Measurements from ENCODE around the gene TAF1B. TPM values are rescaled to one million over a fixed set of nuclear protein-coding genes. Genes with fewer than 3 reads are reported as not detected.

The TAF1B gene
- total RNA-seq, 1 donor, result 41.3 TPM

GRCh38 chr2:9950521-9951271 lies 107.4 kb downstream of the TAF1B start:
- Histone ChIP-seq H3K79me2 (ENCODE audit: insufficient read depth, low read length) (no peaks in the 10 kb centered on the region), H4K20me1 (ENCODE audit: insufficient read depth, low read length) (no peaks in the 10 kb centered on the region), H3K36me3 (ENCODE audit: insufficient read depth, low read length) (no peaks in the 10 kb centered on the region), H3K4me1 (ENCODE audit: insufficient read depth, low read length) (peaks cover 6% of the 10 kb centered on the region), H3K4me3 (ENCODE audit: insufficient read depth, low read length) (peak overlapping the region; percentile 77), H3K9me3 (ENCODE audit: low read depth, low read length) (no peaks in the 10 kb centered on the region), H3K27me3 (ENCODE audit: insufficient read depth, low read length) (peaks cover 5% of the 10 kb centered on the region), H2AFZ (ENCODE audit: low read length) (peak overlapping the region; percentile 84), H3K27ac (ENCODE audit: low read depth, low read length) (no peak overlapping the region), H3K4me2 (ENCODE audit: insufficient read depth, low read length) (peak overlapping the region; percentile 69)
- no peak for DNase-seq (ENCODE audit: insufficient read length, low spot score, missing footprints)
- no peak for TF ChIP-seq CTCF (IDR thresholded peaks at IDR 0.05; ENCODE audit: extremely low read depth, low read depth, low read length)

- Histone ChIP-seq H3K4me3 (ENCODE audit: insufficient read depth, low read length) (peak overlapping the region; percentile 83), H3K27ac (ENCODE audit: low read depth, low read length) (no peak overlapping the region), H2AFZ (ENCODE audit: low read length) (peak overlapping the region; percentile 76), H4K20me1 (ENCODE audit: insufficient read depth, low read length) (no peaks in the 10 kb centered on the region), H3K4me1 (ENCODE audit: insufficient read depth, low read length) (peaks cover 6% of the 10 kb centered on the region), H3K9me3 (ENCODE audit: low read depth, low read length) (no peaks in the 10 kb centered on the region), H3K4me2 (ENCODE audit: insufficient read depth, low read length) (peak overlapping the region; percentile 69), H3K27me3 (ENCODE audit: insufficient read depth, low read length) (peaks cover under 1% of the 10 kb centered on the region), H3K36me3 (ENCODE audit: insufficient read depth, low read length) (no peaks in the 10 kb centered on the region), H3K79me2 (ENCODE audit: insufficient read depth, low read length) (no peaks in the 10 kb centered on the region)
- no peak for DNase-seq (ENCODE audit: insufficient read length, low spot score, missing footprints)
- TF ChIP-seq CTCF (IDR thresholded peaks at IDR 0.05; ENCODE audit: extremely low read depth, low read depth, low read length), result no peak
Measured at GRCh38 chr2:9951272-9951521, 107.9 kb downstream of the TAF1B start.

GRCh38 chr2:9951522-9952285 lies 108.4 kb downstream of the TAF1B start, which contains the start of gene GRHL1:
Gene GRHL1, plus strand, starts transcription at chr2:9951693. Its CDS starts 141 bp downstream, at chr2:9951834.
- Histone ChIP-seq H3K36me3 (ENCODE audit: insufficient read depth, low read length) (no peaks in the 10 kb centered on the region), H3K4me2 (ENCODE audit: insufficient read depth, low read length) (peak within 1 kb of the TSS; percentile 84), H3K27me3 (ENCODE audit: insufficient read depth, low read length) (no peaks in the 10 kb centered on the region), H2AFZ (ENCODE audit: low read length) (peak within 1 kb of the TSS; percentile 84), H3K27ac (ENCODE audit: low read depth, low read length) (no peak within 1 kb of the TSS), H3K79me2 (ENCODE audit: insufficient read depth, low read length) (no peaks in the 10 kb centered on the region), H3K4me1 (ENCODE audit: insufficient read depth, low read length) (peaks cover 6% of the 10 kb centered on the region), H3K9me3 (ENCODE audit: low read depth, low read length) (no peaks in the 10 kb centered on the region), H3K4me3 (ENCODE audit: insufficient read depth, low read length) (peak within 1 kb of the TSS; percentile 83), H4K20me1 (ENCODE audit: insufficient read depth, low read length) (no peaks in the 10 kb centered on the region)
- no peak for TF ChIP-seq CTCF (IDR thresholded peaks at IDR 0.05; ENCODE audit: extremely low read depth, low read depth, low read length)
- DNase-seq (ENCODE audit: insufficient read length, low spot score, missing footprints), result peak; percentile 100

- Histone ChIP-seq H3K36me3 (ENCODE audit: insufficient read depth, low read length) (no peaks in the 10 kb centered on the region), H3K4me2 (ENCODE audit: insufficient read depth, low read length) (peak overlapping the region; percentile 84), H3K27ac (ENCODE audit: low read depth, low read length) (no peak overlapping the region), H3K79me2 (ENCODE audit: insufficient read depth, low read length) (no peaks in the 10 kb centered on the region), H3K9me3 (ENCODE audit: low read depth, low read length) (no peaks in the 10 kb centered on the region), H3K27me3 (ENCODE audit: insufficient read depth, low read length) (no peaks in the 10 kb centered on the region), H4K20me1 (ENCODE audit: insufficient read depth, low read length) (no peaks in the 10 kb centered on the region), H3K4me3 (ENCODE audit: insufficient read depth, low read length) (peak overlapping the region; percentile 83), H3K4me1 (ENCODE audit: insufficient read depth, low read length) (peaks cover 6% of the 10 kb centered on the region), H2AFZ (ENCODE audit: low read length) (peak overlapping the region; percentile 27)
- no peak for DNase-seq (ENCODE audit: insufficient read length, low spot score, missing footprints)
- no peak for TF ChIP-seq CTCF (IDR thresholded peaks at IDR 0.05; ENCODE audit: extremely low read depth, low read depth, low read length)
Measured at GRCh38 chr2:9952286-9952737, 109.0 kb downstream of the TAF1B start.

Data from osteoblast (primary cell).